Amygdala (tissue), 56 donors: Measurements from ENCODE around the gene SH3PXD2B.
"Not testable (repeated sequence)": the region's sequence is repeated elsewhere in the genome, so short reads cannot be mapped to it uniquely, and the experiment has no call there.

ENCODE experiments used
- DNase-seq, 56 donors: peaks; one replicate each; lab custom pipeline; 2025; lab: John Stamatoyannopoulos, UW

Gene SH3PXD2B

DNA sequence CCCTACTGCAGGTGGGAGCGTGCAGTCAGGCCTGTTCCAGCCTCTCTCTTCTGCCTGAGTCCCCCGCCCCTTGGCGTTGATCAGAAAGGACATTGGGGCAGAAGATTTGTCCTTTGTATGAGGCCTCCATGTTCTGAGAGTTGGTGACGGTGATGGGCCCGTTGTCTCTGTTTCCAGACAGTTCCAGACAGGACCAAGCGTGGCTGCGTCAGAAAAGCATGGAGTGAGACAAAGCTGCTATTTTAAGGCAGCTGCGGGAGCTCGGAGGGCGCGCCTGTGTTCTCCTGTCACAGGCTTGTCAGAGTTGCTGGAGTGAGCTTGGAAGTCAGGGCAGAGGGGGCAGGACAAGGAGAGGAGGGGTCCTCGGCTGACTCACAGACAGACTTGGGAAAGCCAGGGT is 32.1 kb upstream of the SH3PXD2B start:
- DNase-seq: peak in 2 of 56 donors; percentile 11 to 16

- no peak for DNase-seq
Measured at GRCh38 chr5:172485511-172486202, 31.3 kb upstream of the SH3PXD2B start.

- no peak for DNase-seq
Measured at GRCh38 chr5:172484664-172485063, 30.3 kb upstream of the SH3PXD2B start.

- DNase-seq: no peak
Measured at GRCh38 chr5:172482156-172483020, 28.1 kb upstream of the SH3PXD2B start.

DNA sequence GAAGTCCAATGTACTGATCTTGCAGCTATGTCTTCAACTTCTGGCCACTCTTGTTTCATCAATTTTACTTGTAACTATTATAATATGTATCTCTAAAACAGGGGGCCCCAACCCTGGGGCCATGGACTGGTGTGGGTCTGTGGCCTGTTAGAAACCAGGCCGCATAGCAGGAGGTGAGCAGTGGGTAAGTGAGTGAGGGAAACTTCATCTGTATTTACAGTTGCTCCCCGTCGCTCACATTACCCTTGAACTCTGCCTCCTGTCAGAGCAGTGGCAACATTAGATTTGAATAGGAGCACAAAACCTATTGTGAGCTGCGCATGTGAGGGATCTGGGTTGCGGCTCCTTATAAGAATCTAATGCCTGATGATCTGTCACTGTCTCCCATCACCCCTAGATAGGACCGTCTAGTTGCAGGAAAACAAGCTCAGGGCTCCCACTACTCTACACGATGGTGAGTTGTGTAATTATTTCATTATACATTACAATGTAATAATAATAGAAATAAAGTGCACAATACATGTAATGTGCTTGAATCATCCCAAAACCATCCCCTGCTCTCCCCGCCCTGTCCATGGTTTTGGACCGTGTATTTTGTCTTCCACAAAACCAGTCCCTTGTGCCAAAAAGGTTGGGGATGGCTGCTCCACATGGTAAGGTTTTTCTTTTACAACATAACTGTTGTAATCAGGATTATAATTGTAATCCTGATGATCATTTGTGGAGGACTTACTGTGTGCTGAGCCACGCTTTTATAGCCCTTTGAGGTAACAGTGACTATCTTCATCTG is 26.9 kb upstream of the SH3PXD2B start:
- DNase-seq: no peak

- no peak for DNase-seq
Measured at GRCh38 chr5:172479784-172480115, 25.4 kb upstream of the SH3PXD2B start.

DNA sequence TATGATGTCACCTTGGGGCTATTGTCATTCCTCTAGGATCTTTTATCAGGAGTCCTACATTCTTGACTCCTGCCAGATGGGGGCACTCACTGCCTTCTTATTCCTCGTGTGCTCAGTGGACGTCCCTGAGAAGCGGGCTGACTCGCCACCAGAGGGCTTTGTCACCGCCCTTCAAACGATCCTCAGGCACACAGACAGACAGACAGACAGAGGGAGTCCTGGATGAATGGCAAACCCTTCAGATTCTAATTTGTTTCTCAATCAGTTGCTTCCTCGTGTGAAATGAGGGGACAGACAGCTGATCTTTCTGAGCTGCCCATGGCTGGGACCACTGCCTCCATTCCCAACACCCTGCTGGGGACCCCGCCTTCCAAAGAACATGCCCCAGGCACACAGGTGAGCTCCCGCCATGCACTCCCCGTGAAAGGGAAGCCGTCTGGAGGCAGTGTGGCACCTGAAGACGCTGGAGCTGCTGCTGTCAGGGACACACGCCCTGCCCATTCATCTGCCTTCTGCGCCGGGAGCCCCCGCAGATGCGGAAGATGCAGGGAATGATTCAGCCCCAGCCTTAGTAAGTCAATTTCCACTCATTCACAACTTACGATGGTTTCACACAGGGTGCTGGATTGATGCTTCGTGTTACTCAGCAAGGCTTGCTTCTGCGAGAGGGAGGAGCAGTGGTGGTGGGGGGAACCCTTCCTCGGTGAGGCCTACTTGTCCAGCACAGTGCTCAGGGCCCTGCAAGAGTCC is 24.9 kb upstream of the SH3PXD2B start:
- peak in 52 of 56 donors; percentile 13 to 88 (median 62) for DNase-seq

- DNase-seq: not testable (repeated sequence)
Measured at GRCh38 chr5:172478695-172479033, 24.3 kb upstream of the SH3PXD2B start.

DNA sequence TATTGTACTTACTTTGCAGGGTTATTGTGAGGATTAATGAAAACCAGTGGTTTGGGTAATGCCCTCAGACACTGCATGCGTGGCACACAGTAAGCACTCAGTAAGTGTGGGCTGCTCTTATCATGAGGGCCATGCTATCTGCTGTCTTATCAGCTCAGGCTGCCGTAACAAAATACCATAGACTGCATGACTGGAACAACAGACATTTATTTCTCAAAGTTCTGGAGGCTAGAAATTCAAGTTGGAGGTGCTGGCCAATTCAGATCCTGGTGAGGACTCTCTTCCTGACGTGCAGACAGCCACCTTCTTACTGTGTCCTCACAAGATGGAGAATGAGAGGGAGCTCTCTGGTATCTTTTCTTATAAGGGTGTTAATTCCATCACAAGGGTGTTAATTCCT is 23.9 kb upstream of the SH3PXD2B start:
- no peak for DNase-seq

GRCh38 chr5:172477466-172477865 is 23.1 kb upstream of the SH3PXD2B start:
- no peak for DNase-seq

DNA sequence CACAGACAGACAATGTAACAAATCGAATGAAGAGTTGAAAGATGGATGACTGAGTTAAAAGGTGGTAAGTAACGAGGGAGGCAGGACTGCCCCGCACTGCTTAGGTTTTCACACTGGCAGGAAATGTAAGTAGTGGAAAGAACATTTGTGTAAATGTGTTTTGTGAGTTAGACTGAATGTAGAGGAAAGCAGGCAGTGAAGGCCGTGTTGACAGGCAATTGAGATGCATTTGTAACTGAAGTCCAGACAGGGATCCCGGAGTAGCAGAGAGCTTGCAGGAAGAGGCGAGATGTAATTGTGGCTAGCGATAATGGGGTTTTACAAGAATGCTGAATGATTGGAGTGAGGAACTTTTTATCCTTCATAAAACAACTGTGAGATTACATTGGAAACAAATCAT is 20.0 kb upstream of the SH3PXD2B start:
- DNase-seq: no peak

DNA sequence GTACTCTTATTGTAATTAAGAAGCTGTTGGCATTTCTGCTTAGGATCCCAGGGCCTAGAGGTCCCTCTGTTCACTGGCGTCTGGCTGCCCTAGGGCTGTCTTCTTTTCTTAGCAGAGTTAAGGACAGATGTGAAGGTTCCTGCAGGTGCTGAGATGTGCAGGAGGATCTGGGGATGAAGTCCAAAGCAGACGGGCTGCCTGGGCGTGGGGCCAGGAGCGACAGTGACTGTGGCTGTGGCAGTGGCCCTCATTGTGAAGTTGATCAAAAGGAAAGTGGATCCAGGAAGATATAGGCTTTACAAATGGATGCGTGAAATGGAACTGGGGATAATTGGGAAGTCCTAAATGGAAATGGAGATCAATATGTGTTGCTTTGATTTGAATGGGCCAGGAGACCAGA is 19.1 kb upstream of the SH3PXD2B start:
- DNase-seq: no peak

DNA sequence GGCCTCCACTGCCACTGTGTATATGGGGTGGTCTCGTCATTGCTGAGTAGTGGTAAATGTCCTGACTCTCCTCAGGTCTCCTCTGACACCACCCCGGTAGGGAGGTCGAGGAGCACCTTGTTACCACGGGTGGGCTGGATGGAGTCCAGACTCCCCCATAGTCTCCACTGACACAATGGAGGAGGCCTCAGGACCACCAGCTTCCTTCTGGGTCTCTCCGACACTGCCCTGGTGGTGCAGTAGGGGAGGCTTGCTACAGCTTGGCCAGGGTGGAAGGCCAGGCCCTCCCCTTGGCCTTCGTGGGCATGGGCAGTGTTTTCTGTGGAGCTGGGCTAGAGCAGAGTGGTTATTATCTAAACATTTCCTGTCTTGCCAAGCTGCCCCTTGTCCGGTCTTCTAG is 15.4 kb upstream of the SH3PXD2B start:
- no peak for DNase-seq

DNA sequence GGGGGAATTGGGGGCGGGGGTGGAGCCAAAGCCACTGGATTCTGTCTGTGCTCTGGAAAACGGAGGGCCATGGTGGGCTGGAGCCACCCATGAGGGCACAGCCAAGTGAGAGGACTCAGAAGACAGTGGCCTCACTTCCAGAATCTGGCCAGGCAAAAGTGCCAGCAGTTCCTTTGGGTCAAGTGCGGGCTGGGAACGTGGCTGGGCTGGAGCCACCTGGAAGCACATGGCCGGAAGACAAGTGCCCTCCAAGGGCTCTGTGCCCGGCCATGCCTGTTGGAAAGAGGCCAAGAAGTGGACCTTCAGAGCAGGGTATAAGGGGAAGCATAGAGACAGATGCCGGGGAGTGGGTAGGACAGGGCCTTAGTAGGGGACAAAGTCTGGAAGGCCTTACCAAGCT is 11.7 kb upstream of the SH3PXD2B start:
- no peak for DNase-seq

GRCh38 chr5:172463031-172463430 is 8.7 kb upstream of the SH3PXD2B start:
- peak in 35 of 56 donors; percentile 17 to 82 (median 60) for DNase-seq

DNA sequence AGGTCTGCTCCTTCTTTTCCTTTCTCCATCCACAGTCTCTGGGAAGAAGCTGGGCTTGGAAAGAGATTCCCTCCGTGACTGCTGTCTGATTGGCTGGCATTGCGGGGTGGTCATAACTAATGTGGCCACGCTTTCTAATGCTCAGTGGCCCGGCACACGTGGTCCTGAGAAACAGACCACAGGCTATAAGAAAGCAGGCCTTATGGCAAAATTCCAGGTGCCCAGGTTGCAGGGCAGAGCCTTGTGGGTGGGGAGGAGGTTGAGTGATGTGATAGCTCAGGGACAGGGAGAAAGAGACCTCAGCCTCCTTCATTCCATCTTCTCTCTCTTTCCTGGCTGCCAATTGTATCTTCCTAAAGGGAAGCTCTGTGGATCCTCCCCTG is 5.4 kb upstream of the SH3PXD2B start:
- DNase-seq: no peak

DNA sequence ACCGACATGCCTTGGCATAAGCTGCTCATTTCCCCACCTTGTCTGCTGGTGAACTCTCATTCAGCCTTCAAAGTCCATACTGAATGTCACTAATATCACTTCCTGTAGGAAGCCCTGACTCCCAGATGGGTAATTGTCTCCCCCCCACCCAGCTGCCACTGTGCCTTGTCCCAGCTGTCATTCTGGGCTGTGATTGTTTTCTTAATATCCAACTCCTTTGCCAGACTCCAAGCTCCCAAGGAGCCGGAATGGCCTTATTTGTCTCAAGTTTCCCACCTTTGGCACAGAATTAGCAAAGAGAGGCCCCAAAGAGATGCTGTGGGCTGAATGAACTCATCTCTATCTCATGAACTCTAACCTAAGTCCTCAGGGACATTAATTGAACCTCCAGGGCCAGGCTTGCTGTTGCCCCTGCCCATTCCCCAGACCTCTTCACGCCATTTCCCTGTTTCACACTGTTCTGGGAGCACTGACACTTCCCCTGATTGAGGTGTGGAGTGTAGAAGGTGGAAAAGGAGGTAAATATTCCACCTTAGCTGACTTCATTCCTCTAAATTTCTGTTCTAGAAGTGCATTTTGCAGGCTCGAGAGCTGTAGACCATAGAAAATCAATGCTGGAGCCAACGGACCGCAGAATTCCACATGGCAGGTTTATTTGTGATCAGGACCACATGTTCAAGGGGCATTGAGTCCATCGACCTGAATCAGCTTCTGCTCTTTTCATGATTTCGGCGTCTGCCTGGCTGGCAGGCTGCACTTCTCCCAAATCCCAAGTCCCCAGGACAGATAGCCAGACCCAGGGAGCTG is 4.9 kb upstream of the SH3PXD2B start:
- no peak for DNase-seq

DNA sequence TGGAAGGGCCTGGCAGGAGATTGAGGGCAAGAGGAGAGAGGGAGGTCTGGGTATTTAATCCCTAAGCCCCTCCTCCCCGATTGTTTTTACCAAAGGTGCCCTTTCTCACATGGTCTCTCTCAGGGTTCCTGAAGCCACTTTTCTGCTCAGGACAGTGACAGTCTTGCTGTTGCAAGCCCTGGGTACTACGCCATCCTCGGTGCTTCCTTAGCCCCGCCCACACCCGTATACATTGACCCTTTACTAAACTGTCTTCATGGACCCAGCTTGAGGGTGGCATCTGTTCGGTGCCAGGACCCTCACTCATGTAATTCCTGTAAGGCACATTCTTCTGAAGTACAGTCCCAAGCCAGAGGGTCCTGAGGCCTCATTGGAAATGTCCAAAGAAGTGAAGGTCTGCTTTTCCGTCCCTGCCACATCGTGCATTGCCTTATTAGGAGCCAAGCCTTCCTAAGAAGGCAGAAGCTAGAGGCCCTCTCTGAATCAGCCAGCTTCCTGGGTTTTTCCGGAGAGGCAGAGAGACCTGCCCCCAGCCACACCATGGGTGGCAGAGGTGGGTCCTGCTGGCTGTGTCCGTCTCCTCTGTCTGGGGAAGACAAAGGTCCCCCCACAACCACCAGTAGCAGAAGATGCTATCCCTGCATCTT is 1.9 kb upstream of the SH3PXD2B start:
- no peak for DNase-seq

- DNase-seq: no peak
Measured at GRCh38 chr5:172455511-172456061, 1.3 kb upstream of the SH3PXD2B start.
